Effector memory CD4-positive, alpha-beta T cell (primary cell): ENCODE measurements around the gene OR52M1.

Experiments
- DNase-seq, 3 donors: peaks; one replicate each; pipeline ENCODE4 v3.0.0-alpha.2; 2020
- H3K27ac ChIP-seq: 2 replicates; pipeline ENCODE4 v1.7.0; 2013; ENCODE audit warnings: mild to moderate bottlenecking, low read length, moderate library complexity; ENCODE audit not compliant: insufficient read depth, poor library complexity, severe bottlenecking
- H3K27me3 ChIP-seq: replicated peaks from 2 replicates; pipeline ENCODE4 v1.7.0; 2013; ENCODE audit warnings: mild to moderate bottlenecking, low read length; ENCODE audit not compliant: insufficient read depth, control insufficient read depth, poor library complexity, severe bottlenecking
- H3K36me3 ChIP-seq: 2 replicates; pipeline ENCODE4 v1.7.0; 2013; ENCODE audit warnings: mild to moderate bottlenecking, low read length, moderate library complexity; ENCODE audit not compliant: control insufficient read depth, insufficient read depth
- H3K4me1 ChIP-seq: 2 replicates; pipeline ENCODE4 v1.7.0; 2013; ENCODE audit warnings: low read length, mild to moderate bottlenecking; ENCODE audit not compliant: control insufficient read depth, insufficient read depth, poor library complexity, severe bottlenecking
- H3K4me3 ChIP-seq: 2 replicates; pipeline ENCODE4 v1.7.0; 2013; ENCODE audit warnings: low read length, low read depth, mild to moderate bottlenecking; ENCODE audit not compliant: insufficient read depth, poor library complexity, severe bottlenecking
- H3K9me3 ChIP-seq: 2 replicates; pipeline ENCODE4 v1.7.0; 2013; ENCODE audit warnings: mild to moderate bottlenecking, low read length, moderate library complexity; ENCODE audit not compliant: control insufficient read depth

The OR52M1 gene

GRCh38 chr11:4560467-4560866, 15.5 kb downstream of the OR52M1 start:
- Histone ChIP-seq H3K27me3 (no peaks in the 10 kb centered on the region), H3K36me3 (no peaks in the 10 kb centered on the region), H3K9me3 (no peaks in the 10 kb centered on the region), H3K4me1 (no peaks in the 10 kb centered on the region), H3K27ac (no peak overlapping the region), H3K4me3 (no peak overlapping the region)
- DNase-seq: no peak

DNA sequence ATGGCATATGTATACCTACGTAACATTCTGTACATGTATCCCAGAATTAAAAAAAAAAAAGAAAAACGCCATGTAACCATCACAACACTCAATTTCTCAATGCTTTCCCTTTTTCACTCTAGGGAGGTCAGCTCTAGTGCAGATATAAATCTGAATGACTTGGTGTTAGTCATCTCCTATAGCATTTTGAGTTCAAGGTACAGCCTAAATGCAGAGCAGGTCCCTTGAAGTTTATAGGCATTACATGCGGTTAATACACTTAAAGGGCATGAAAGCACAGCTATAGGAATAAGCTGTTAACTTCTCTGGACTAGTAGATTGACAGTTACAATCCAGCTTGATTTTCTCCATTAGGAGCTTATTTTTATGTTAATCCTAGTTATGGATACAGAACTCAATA, 20.4 kb downstream of the OR52M1 start:
- H3K27me3 ChIP-seq: no peaks in the 10 kb centered on the region
- DNase-seq: no peak

GRCh38 chr11:4569075-4569474, 24.1 kb downstream of the OR52M1 start:
- DNase-seq: no peak

More for the DNA sequence above, 20.4 kb downstream of the OR52M1 start:
- H3K36me3 ChIP-seq: no peaks in the 10 kb centered on the region
- no peak overlapping the region for H3K27ac ChIP-seq
- no peaks in the 10 kb centered on the region for H3K9me3 ChIP-seq
- no peak overlapping the region for H3K4me3 ChIP-seq
- no peaks in the 10 kb centered on the region for H3K4me1 ChIP-seq

GRCh38 chr11:4576880-4577279, 31.9 kb downstream of the OR52M1 start:
- DNase-seq: no peak
- H3K36me3 ChIP-seq: no peaks in the 10 kb centered on the region
- H3K4me1 ChIP-seq: no peaks in the 10 kb centered on the region
- no peaks in the 10 kb centered on the region for H3K27me3 ChIP-seq
- H3K9me3 ChIP-seq: no peaks in the 10 kb centered on the region
- no peak overlapping the region for H3K4me3 ChIP-seq
- no peak overlapping the region for H3K27ac ChIP-seq

More at GRCh38 chr11:4569075-4569474, 24.1 kb downstream of the OR52M1 start:
- H3K36me3 ChIP-seq: no peaks in the 10 kb centered on the region
- no peaks in the 10 kb centered on the region for H3K9me3 ChIP-seq
- no peaks in the 10 kb centered on the region for H3K27me3 ChIP-seq
- no peaks in the 10 kb centered on the region for H3K4me1 ChIP-seq
- no peak overlapping the region for H3K4me3 ChIP-seq
- no peak overlapping the region for H3K27ac ChIP-seq

GRCh38 chr11:4577761-4578160, 32.8 kb downstream of the OR52M1 start:
- H3K4me1 ChIP-seq: no peaks in the 10 kb centered on the region
- H3K9me3 ChIP-seq: no peaks in the 10 kb centered on the region
- DNase-seq: no peak
- H3K27ac ChIP-seq: no peak overlapping the region
- H3K36me3 ChIP-seq: no peaks in the 10 kb centered on the region
- no peak overlapping the region for H3K4me3 ChIP-seq
- no peaks in the 10 kb centered on the region for H3K27me3 ChIP-seq

- no peaks in the 10 kb centered on the region for H3K9me3 ChIP-seq
- H3K27ac ChIP-seq: no peak overlapping the region
- no peaks in the 10 kb centered on the region for H3K36me3 ChIP-seq
- no peak for DNase-seq
- no peaks in the 10 kb centered on the region for H3K27me3 ChIP-seq
- H3K4me3 ChIP-seq: no peak overlapping the region
- no peaks in the 10 kb centered on the region for H3K4me1 ChIP-seq
These were observed 33.6 kb downstream of the OR52M1 start for GRCh38 chr11:4578624-4579023.

GRCh38 chr11:4580124-4580523, 35.1 kb downstream of the OR52M1 start:
- DNase-seq: no peak
- no peak overlapping the region for H3K4me3 ChIP-seq
- no peak overlapping the region for H3K27ac ChIP-seq
- no peaks in the 10 kb centered on the region for H3K36me3 ChIP-seq
- H3K9me3 ChIP-seq: no peaks in the 10 kb centered on the region
- H3K4me1 ChIP-seq: no peaks in the 10 kb centered on the region
- no peaks in the 10 kb centered on the region for H3K27me3 ChIP-seq

GRCh38 chr11:4581443-4581842, 36.5 kb downstream of the OR52M1 start, which contains the start of gene OR52I2:
TSS of gene OR52I2 (plus strand) at chr11:4581743.
- Histone ChIP-seq H3K36me3 (no peaks in the 10 kb centered on the region), H3K27ac (no peak within 1 kb of the TSS), H3K9me3 (no peaks in the 10 kb centered on the region), H3K27me3 (no peaks in the 10 kb centered on the region), H3K4me3 (no peak within 1 kb of the TSS), H3K4me1 (no peaks in the 10 kb centered on the region)
- DNase-seq: no peak

DNA sequence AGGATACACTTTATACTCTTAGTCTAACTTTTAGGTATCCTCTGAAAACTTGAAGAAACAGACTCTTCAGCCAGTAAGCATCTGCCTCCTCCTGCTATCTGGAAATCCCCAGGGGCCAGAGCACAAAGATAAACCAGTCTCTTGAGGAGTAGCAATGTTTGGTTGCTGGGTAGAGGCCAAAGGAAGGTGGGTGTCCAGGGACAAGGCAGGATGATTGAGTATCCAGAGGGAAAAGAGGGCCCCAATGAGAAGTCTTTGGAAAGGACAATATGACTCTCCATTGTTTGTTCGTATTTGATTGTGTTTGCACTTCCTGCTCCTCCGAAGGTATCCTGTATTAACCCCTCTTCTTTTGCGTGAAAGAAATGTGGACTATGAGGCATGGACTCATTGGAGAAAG, 44.0 kb downstream of the OR52M1 start:
- no peak overlapping the region for H3K4me3 ChIP-seq
- H3K4me1 ChIP-seq: no peaks in the 10 kb centered on the region
- no peak overlapping the region for H3K27ac ChIP-seq
- no peak for DNase-seq
- no peaks in the 10 kb centered on the region for H3K9me3 ChIP-seq
- H3K27me3 ChIP-seq: no peaks in the 10 kb centered on the region
- H3K36me3 ChIP-seq: no peaks in the 10 kb centered on the region

DNA sequence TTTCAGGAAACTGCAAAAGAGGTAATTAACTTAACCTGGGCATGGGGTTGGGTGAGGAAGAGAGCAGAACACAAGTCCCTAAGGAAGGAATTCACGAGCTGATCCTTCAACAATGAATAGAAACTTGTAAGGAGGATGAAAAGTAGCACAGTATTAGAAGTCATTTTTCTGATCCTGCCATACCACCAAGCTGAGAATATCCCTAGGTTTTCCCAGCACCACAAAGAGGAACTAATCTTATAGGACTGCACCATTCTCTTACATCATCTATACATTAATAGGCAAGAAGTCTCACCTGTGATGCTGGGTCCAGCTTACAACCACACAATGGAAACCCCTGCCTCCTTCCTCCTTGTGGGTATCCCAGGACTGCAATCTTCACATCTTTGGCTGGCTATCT, 48.7 kb downstream of the OR52M1 start, which contains the start of gene OR52I1:
TSS of gene OR52I1 (plus strand) at position 301 of the 400 bp plus-strand sequence. CDS start at position 301, 0 bp downstream.
- Histone ChIP-seq H3K27me3 (no peaks in the 10 kb centered on the region), H3K27ac (no peak within 1 kb of the TSS), H3K4me3 (no peak within 1 kb of the TSS), H3K36me3 (no peaks in the 10 kb centered on the region), H3K4me1 (no peaks in the 10 kb centered on the region), H3K9me3 (no peaks in the 10 kb centered on the region)
- no peak for DNase-seq
